HEK293 (cell line): ENCODE results near the gene MALAT1.

ENCODE experiments used
- CTCF ChIA-PET: fragments of 350-600 bp; formaldehyde crosslinking; extraction: SDS; loops from one replicate; lab custom pipeline; 2021; ENCODE audit warnings: antibody characterized with exemption; lab: Yijun Ruan, JAX
- POLR2A ChIA-PET: fragments of 300-600 bp; formaldehyde crosslinking; extraction: SDS; loops from one replicate; lab custom pipeline; 2020; ENCODE audit warnings: antibody characterized with exemption, inconsistent platforms; lab: Yijun Ruan, JAX
- H3K27ac ChIP-seq: fragments of 200-500 bp; sonication (Bioruptor generic); 2 replicates; pipeline ENCODE4 v1.5.1; 2014; ENCODE audit warnings: low read depth, low read length, control low read depth, inconsistent platforms; ENCODE audit errors: extremely low read depth
- H3K36me3 ChIP-seq, 2 experiments: fragments of 200-500 bp in 1 of 2; sonication (Bioruptor generic) in 1 of 2; 1 replicate in 1 of 2; 2 replicates in 1 of 2; pipeline ENCODE4 v1.5.1; 2014 to 2017; ENCODE audit warnings: inconsistent platforms in 2 of 2, low read length in 2 of 2; ENCODE audit not compliant: control insufficient read depth in 2 of 2, insufficient read depth in 1 of 2
- H3K4me1 ChIP-seq: fragments of 200-500 bp; sonication (Bioruptor generic); 2 replicates; pipeline ENCODE4 v1.5.1; 2014; ENCODE audit warnings: mild to moderate bottlenecking, low read length, inconsistent platforms; ENCODE audit not compliant: control insufficient read depth, insufficient read depth
- H3K4me3 ChIP-seq: 2 replicates; pipeline ENCODE4 v1.5.1; 2011; ENCODE audit warnings: low read depth, mild to moderate bottlenecking, control low read depth, low read length, moderate library complexity
- H3K9me3 ChIP-seq: fragments of 200-500 bp; sonication (Bioruptor generic); 2 replicates; pipeline ENCODE4 v1.5.1; 2014; ENCODE audit warnings: low read depth, low read length, inconsistent platforms; ENCODE audit not compliant: control insufficient read depth, insufficient read depth
- BCL11A ChIP-seq: fragments of 450-650 bp; formaldehyde crosslinking; IDR thresholded peaks from 2 replicates; pipeline ENCODE4 v1.5.1; 2016; ENCODE audit warnings: low read depth, missing biosample characterization, missing genetic modification characterization
- BCL11B ChIP-seq: fragments of 450-650 bp; formaldehyde crosslinking; IDR thresholded peaks from 2 replicates; pipeline ENCODE4 v1.5.1; 2016; ENCODE audit warnings: low read depth, missing biosample characterization, missing genetic modification characterization
- BCL6B ChIP-seq: fragments of 450-650 bp; formaldehyde crosslinking; IDR thresholded peaks from 2 replicates; pipeline ENCODE4 v1.5.1; 2017; ENCODE audit warnings: missing biosample characterization, missing genetic modification characterization
- HOXC10 ChIP-seq: sonication (generic); formaldehyde crosslinking; IDR thresholded peaks from 2 replicates; pipeline ENCODE4 v1.8.1; 2023; ENCODE audit warnings: mild to moderate bottlenecking, missing genetic modification reagents
- INSM2 ChIP-seq: fragments of 450-650 bp; formaldehyde crosslinking; IDR thresholded peaks from 2 replicates; pipeline ENCODE4 v1.5.1; 2016; ENCODE audit warnings: missing biosample characterization, missing genetic modification characterization
- KLF17 ChIP-seq: fragments of 450-650 bp; formaldehyde crosslinking; IDR thresholded peaks from 2 replicates; pipeline ENCODE4 v1.5.1; 2016; ENCODE audit warnings: missing biosample characterization, missing genetic modification characterization
- MYNN ChIP-seq: fragments of 450-650 bp; formaldehyde crosslinking; IDR thresholded peaks from 2 replicates; pipeline ENCODE4 v1.5.1; 2016; ENCODE audit warnings: missing biosample characterization, missing genetic modification characterization, borderline replicate concordance
- PBX3 ChIP-seq: sonication (generic); formaldehyde crosslinking; IDR thresholded peaks from 2 replicates; pipeline ENCODE4 v1.8.1; 2022; ENCODE audit warnings: mild to moderate bottlenecking, moderate library complexity, missing genetic modification reagents
- SCRT1 ChIP-seq: fragments of 450-650 bp; formaldehyde crosslinking; IDR thresholded peaks from 2 replicates; pipeline ENCODE4 v1.5.1; 2016; ENCODE audit warnings: missing biosample characterization, missing genetic modification characterization, borderline replicate concordance
- SCRT2 ChIP-seq: fragments of 450-650 bp; formaldehyde crosslinking; IDR thresholded peaks from 2 replicates; pipeline ENCODE4 v1.5.1; 2016; ENCODE audit warnings: missing biosample characterization, missing genetic modification characterization
- SETDB1 ChIP-seq: IDR thresholded peaks from one replicate; pipeline ENCODE4 v1.6.1; 2017; ENCODE audit warnings: mild to moderate bottlenecking, low read length, moderate library complexity, mixed read lengths; ENCODE audit not compliant: insufficient read length
- YY1 ChIP-seq: fragments of 450-650 bp; formaldehyde crosslinking; IDR thresholded peaks from 2 replicates; pipeline ENCODE4 v1.5.1; 2018; ENCODE audit warnings: missing biosample characterization, missing genetic modification characterization
- ZNF121 ChIP-seq: fragments of 450-650 bp; formaldehyde crosslinking; IDR thresholded peaks from 2 replicates; pipeline ENCODE4 v1.5.1; 2016; ENCODE audit warnings: missing biosample characterization, missing genetic modification characterization
- ZNF132 ChIP-seq: fragments of 450-650 bp; formaldehyde crosslinking; IDR thresholded peaks from 2 replicates; pipeline ENCODE4 v1.5.1; 2017; ENCODE audit warnings: missing biosample characterization, missing genetic modification characterization, borderline replicate concordance
- ZNF140 ChIP-seq: fragments of 450-650 bp; formaldehyde crosslinking; IDR thresholded peaks from 2 replicates; pipeline ENCODE4 v1.5.1; 2016; ENCODE audit warnings: missing biosample characterization, missing genetic modification characterization
- ZNF335 ChIP-seq: fragments of 450-650 bp; formaldehyde crosslinking; conservative IDR thresholded peaks from 2 replicates; pipeline ENCODE4 v1.5.1; 2016; ENCODE audit warnings: missing biosample characterization, missing genetic modification characterization
- ZNF394 ChIP-seq: fragments of 450-650 bp; formaldehyde crosslinking; IDR thresholded peaks from 2 replicates; pipeline ENCODE4 v1.5.1; 2016; ENCODE audit warnings: missing biosample characterization, missing genetic modification characterization, mild to moderate bottlenecking, moderate library complexity, borderline replicate concordance
- ZNF530 ChIP-seq: fragments of 450-650 bp; formaldehyde crosslinking; IDR thresholded peaks from 2 replicates; pipeline ENCODE4 v1.5.1; 2016; ENCODE audit warnings: low read depth, missing biosample characterization, missing genetic modification characterization
- ZNF555 ChIP-seq: fragments of 450-650 bp; formaldehyde crosslinking; conservative IDR thresholded peaks from 2 replicates; pipeline ENCODE4 v1.5.1; 2017; ENCODE audit warnings: missing biosample characterization, mild to moderate bottlenecking, missing genetic modification characterization, inconsistent platforms
- ZNF792 ChIP-seq: fragments of 450-650 bp; formaldehyde crosslinking; IDR thresholded peaks from 2 replicates; pipeline ENCODE4 v1.5.1; 2016; ENCODE audit warnings: missing biosample characterization, missing genetic modification characterization
- ZNF830 ChIP-seq: fragments of 450-650 bp; IDR thresholded peaks from 2 replicates; pipeline ENCODE4 v1.5.0; 2018; ENCODE audit warnings: missing biosample characterization, missing genetic modification characterization, low read depth, mild to moderate bottlenecking, moderate library complexity
- TF ChIP-seq, protein P1 (sequence below): fragments of 450-650 bp; formaldehyde crosslinking; IDR thresholded peaks from 2 replicates; pipeline ENCODE4; 2016; ENCODE audit warnings: missing biosample characterization, missing genetic modification characterization

The MALAT1 gene

GRCh38 chr11:65452806-65453490, 45.9 kb upstream of the MALAT1 start:
- H3K4me3 ChIP-seq: no peak overlapping the region
- H3K9me3 ChIP-seq: no peaks in the 10 kb centered on the region
- ChIA-PET POLR2A (no interaction called here), CTCF (interaction anchor here (0.7 kb wide), 1 partner anchor 8 kb away, joined by 5 read pairs; no protein-coding TSS in a partner anchor)
- H3K27ac ChIP-seq: no peak overlapping the region
- no peaks in the 10 kb centered on the region for H3K36me3 ChIP-seq
- TF ChIP-seq SCRT2 (tag by site-specific recombination): peak; percentile 81
- TF ChIP-seq SCRT1: peak; percentile 68
- no peak for TF ChIP-seq ZNF140 (tag by site-specific recombination)
- H3K4me1 ChIP-seq: no peaks in the 10 kb centered on the region

GRCh38 chr11:65454311-65454695, 44.5 kb upstream of the MALAT1 start:
- no peaks in the 10 kb centered on the region for H3K9me3 ChIP-seq
- POLR2A ChIA-PET: interaction anchor here (1.0 kb wide), 1 partner anchor 10 kb away, joined by 3 read pairs; no protein-coding TSS in a partner anchor
- H3K4me1 ChIP-seq: no peaks in the 10 kb centered on the region
- no peak overlapping the region for H3K27ac ChIP-seq
- TF ChIP-seq HOXC10 (CRISPR knock-in tag) (no peak), YY1 (no peak), SETDB1 (no peak), MYNN (tag by site-specific recombination) (no peak), ZNF335 (tag by site-specific recombination) (no peak), ZNF394 (tag by site-specific recombination) (no peak), ZNF132 (tag by site-specific recombination) (no peak), ZNF792 (tag by site-specific recombination) (no peak), ZNF830 (no peak), INSM2 (tag by site-specific recombination) (no peak), BCL11B (tag by site-specific recombination) (no peak)
- TF ChIP-seq, protein P1, sequence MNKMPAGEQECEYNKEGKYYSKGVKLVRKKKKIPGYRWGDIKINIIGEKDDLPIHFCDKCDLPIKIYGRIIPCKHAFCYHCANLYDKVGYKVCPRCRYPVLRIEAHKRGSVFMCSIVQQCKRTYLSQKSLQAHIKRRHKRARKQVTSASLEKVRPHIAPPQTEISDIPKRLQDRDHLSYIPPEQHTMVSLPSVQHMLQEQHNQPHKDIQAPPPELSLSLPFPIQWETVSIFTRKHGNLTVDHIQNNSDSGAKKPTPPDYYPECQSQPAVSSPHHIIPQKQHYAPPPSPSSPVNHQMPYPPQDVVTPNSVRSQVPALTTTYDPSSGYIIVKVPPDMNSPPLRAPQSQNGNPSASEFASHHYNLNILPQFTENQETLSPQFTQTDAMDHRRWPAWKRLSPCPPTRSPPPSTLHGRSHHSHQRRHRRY (tag by site-specific recombination): no peak
- no peak overlapping the region for H3K4me3 ChIP-seq
- CTCF ChIA-PET: no interaction called here
- H3K36me3 ChIP-seq: no peaks in the 10 kb centered on the region

GRCh38 chr11:65454696-65455456, 44.0 kb upstream of the MALAT1 start:
- Histone ChIP-seq H3K36me3 (no peaks in the 10 kb centered on the region), H3K9me3 (no peaks in the 10 kb centered on the region), H3K4me3 (no peak overlapping the region), H3K4me1 (no peaks in the 10 kb centered on the region), H3K27ac (no peak overlapping the region)
- ChIA-PET CTCF (no interaction called here), POLR2A (interaction anchor here (1.3 to 1.9 kb wide), 3 partner anchors 8 to 45 kb away, joined by 5 to 9 read pairs (median 6); partner anchors contain the start of gene MALAT1)
- no peak for TF ChIP-seq KLF17 (tag by site-specific recombination)
- no peak for TF ChIP-seq PBX3 (CRISPR knock-in tag)
- no peak for TF ChIP-seq ZNF792 (tag by site-specific recombination)
- no peak for TF ChIP-seq ZNF121 (tag by site-specific recombination)
- TF ChIP-seq BCL11A (tag by site-specific recombination): no peak
- no peak for TF ChIP-seq BCL6B (tag by site-specific recombination)
- no peak for TF ChIP-seq ZNF555 (tag by site-specific recombination)
- TF ChIP-seq ZNF530: no peak
